OCI-LY1 (cell line): ENCODE results near the gene EPRS1.

Experiments
- EZH2 ChIP-seq: fragments of 200-600 bp; sonication (generic), shearing (Covaris generic); IDR thresholded peaks from 2 replicates; pipeline ENCODE4 v1.8.0; 2017; ENCODE audit warnings: borderline replicate concordance, mixed run types, mild to moderate bottlenecking, antibody characterized with exemption, low read length, moderate library complexity, mixed read lengths
- TF ChIP-seq, protein P1 (sequence below): fragments of 200-600 bp; sonication (generic), shearing (Covaris generic); IDR thresholded peaks from 2 replicates; pipeline ENCODE4 v1.5.1; 2017; ENCODE audit warnings: mild to moderate bottlenecking, antibody characterized with exemption, low read length, moderate library complexity, mixed read lengths

- TF ChIP-seq, protein P1, sequence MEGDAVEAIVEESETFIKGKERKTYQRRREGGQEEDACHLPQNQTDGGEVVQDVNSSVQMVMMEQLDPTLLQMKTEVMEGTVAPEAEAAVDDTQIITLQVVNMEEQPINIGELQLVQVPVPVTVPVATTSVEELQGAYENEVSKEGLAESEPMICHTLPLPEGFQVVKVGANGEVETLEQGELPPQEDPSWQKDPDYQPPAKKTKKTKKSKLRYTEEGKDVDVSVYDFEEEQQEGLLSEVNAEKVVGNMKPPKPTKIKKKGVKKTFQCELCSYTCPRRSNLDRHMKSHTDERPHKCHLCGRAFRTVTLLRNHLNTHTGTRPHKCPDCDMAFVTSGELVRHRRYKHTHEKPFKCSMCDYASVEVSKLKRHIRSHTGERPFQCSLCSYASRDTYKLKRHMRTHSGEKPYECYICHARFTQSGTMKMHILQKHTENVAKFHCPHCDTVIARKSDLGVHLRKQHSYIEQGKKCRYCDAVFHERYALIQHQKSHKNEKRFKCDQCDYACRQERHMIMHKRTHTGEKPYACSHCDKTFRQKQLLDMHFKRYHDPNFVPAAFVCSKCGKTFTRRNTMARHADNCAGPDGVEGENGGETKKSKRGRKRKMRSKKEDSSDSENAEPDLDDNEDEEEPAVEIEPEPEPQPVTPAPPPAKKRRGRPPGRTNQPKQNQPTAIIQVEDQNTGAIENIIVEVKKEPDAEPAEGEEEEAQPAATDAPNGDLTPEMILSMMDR, result peak; percentile 29; the same call in 1 of the 2 replicates
- TF ChIP-seq EZH2, result no peak
Measured at GRCh38 chr1:220046052-220046930, at the start of gene EPRS1.
